Osteoblast (primary cell): Measurements from ENCODE around the gene AHR. TPM values are rescaled to one million over a fixed set of nuclear protein-coding genes. Genes with fewer than 3 reads are reported as not detected.

Source experiments
- DNase-seq: peaks from one replicate; pipeline ENCODE4 v3.0.0; 2011; ENCODE audit warnings: low spot score, mixed read lengths; ENCODE audit not compliant: insufficient read length; ENCODE audit errors: missing footprints
- H2AFZ ChIP-seq: 2 replicates; pipeline ENCODE4 v1.6.0; 2011; ENCODE audit warnings: mild to moderate bottlenecking, low read length
- H3K27ac ChIP-seq: 2 replicates; pipeline ENCODE4 v1.5.1; 2011; ENCODE audit warnings: mild to moderate bottlenecking, low read depth, low read length, moderate library complexity
- H3K27me3 ChIP-seq: 2 replicates; pipeline ENCODE4 v1.6.0; 2012; ENCODE audit warnings: mild to moderate bottlenecking, control low read depth, inconsistent platforms, low read length, moderate library complexity; ENCODE audit not compliant: insufficient read depth
- H3K36me3 ChIP-seq: 2 replicates; pipeline ENCODE4 v1.5.1; 2011; ENCODE audit warnings: mild to moderate bottlenecking, low read length, control low read depth, moderate library complexity; ENCODE audit not compliant: insufficient read depth
- H3K4me1 ChIP-seq: 2 replicates; pipeline ENCODE4 v1.5.1; 2011; ENCODE audit warnings: mild to moderate bottlenecking, low read length, control low read depth, moderate library complexity; ENCODE audit not compliant: insufficient read depth
- H3K4me2 ChIP-seq: 2 replicates; pipeline ENCODE4 v1.6.0; 2011; ENCODE audit warnings: mild to moderate bottlenecking, low read length; ENCODE audit not compliant: insufficient read depth
- H3K4me3 ChIP-seq: fragments of 200-600 bp; sonication (generic); 3 replicates; pipeline ENCODE4 v1.5.1; 2012; ENCODE audit warnings: mild to moderate bottlenecking, low read length, inconsistent platforms; ENCODE audit not compliant: insufficient read depth
- H3K79me2 ChIP-seq: 2 replicates; pipeline ENCODE4 v1.6.0; 2012; ENCODE audit warnings: mild to moderate bottlenecking, low read length, control low read depth, inconsistent platforms; ENCODE audit not compliant: insufficient read depth
- H3K9me3 ChIP-seq: 2 replicates; pipeline ENCODE4 v1.5.1; 2011; ENCODE audit warnings: low read depth, low read length, control low read depth
- H4K20me1 ChIP-seq: 2 replicates; pipeline ENCODE4 v1.6.0; 2012; ENCODE audit warnings: mild to moderate bottlenecking, low read length, control low read depth; ENCODE audit not compliant: insufficient read depth
- CTCF ChIP-seq: IDR thresholded peaks from 2 replicates; pipeline ENCODE4 v1.5.1; 2011; ENCODE audit warnings: mild to moderate bottlenecking, low read depth, low read length, moderate library complexity; ENCODE audit errors: extremely low read depth
- total RNA-seq: library from RNA; depleted of rRNA; stranded (reverse); fragments of >200 nt; gene quantifications from 2 replicates; pipeline ENCODE4 v1.2.3, GENCODE V29; 2012

The AHR gene
- total RNA-seq, 1 donor = 313 TPM

- no peak overlapping the region for H3K4me3 ChIP-seq
- H3K36me3 ChIP-seq = no peaks in the 10 kb centered on the region
- H3K79me2 ChIP-seq = peaks cover 3% of the 10 kb centered on the region
- peaks cover 3% of the 10 kb centered on the region for H3K4me1 ChIP-seq
- no peak overlapping the region for H3K4me2 ChIP-seq
- no peaks in the 10 kb centered on the region for H3K9me3 ChIP-seq
- DNase-seq = no peak
- H2AFZ ChIP-seq = no peak overlapping the region
- H3K27me3 ChIP-seq = no peaks in the 10 kb centered on the region
- H4K20me1 ChIP-seq = no peaks in the 10 kb centered on the region
- no peak for TF ChIP-seq CTCF
- no peak overlapping the region for H3K27ac ChIP-seq
Observed at GRCh38 chr7:17293481-17293880, 5.0 kb upstream of the AHR start.

- Histone ChIP-seq H3K27ac (no peak overlapping the region), H3K27me3 (no peaks in the 10 kb centered on the region), H3K4me3 (peak overlapping the region; percentile 10), H3K9me3 (no peaks in the 10 kb centered on the region), H2AFZ (peak overlapping the region; percentile 99), H3K36me3 (no peaks in the 10 kb centered on the region), H3K79me2 (peaks cover 40% of the 10 kb centered on the region), H3K4me2 (peak overlapping the region; percentile 20), H3K4me1 (peaks cover 10% of the 10 kb centered on the region), H4K20me1 (peaks cover 18% of the 10 kb centered on the region)
- DNase-seq = no peak
- TF ChIP-seq CTCF = no peak
Observed at GRCh38 chr7:17297243-17297642, 1.2 kb upstream of the AHR start.

DNA sequence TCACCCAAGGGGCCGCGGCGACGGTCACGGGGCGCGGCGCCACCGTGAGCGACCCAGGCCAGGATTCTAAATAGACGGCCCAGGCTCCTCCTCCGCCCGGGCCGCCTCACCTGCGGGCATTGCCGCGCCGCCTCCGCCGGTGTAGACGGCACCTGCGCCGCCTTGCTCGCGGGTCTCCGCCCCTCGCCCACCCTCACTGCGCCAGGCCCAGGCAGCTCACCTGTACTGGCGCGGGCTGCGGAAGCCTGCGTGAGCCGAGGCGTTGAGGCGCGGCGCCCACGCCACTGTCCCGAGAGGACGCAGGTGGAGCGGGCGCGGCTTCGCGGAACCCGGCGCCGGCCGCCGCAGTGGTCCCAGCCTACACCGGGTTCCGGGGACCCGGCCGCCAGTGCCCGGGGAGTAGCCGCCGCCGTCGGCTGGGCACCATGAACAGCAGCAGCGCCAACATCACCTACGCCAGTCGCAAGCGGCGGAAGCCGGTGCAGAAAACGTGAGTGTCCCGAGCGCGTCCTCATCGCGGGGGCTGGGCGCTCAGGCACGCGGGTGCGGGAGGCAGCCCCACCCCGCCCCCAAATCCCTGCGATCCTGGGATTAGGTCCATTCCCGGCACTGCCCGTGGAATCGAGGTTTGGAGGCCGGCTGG, 509 bp downstream of the AHR start:
- no peaks in the 10 kb centered on the region for H3K27me3 ChIP-seq
- H3K9me3 ChIP-seq = no peaks in the 10 kb centered on the region
- H3K79me2 ChIP-seq = peaks cover 57% of the 10 kb centered on the region
- peaks cover 26% of the 10 kb centered on the region for H4K20me1 ChIP-seq
- peak overlapping the region; percentile 17 for H2AFZ ChIP-seq
- TF ChIP-seq CTCF = no peak
- H3K4me3 ChIP-seq = peak overlapping the region; percentile 91
- peaks cover 24% of the 10 kb centered on the region for H3K4me1 ChIP-seq
- H3K27ac ChIP-seq = peak overlapping the region; percentile 89
- H3K36me3 ChIP-seq = no peaks in the 10 kb centered on the region
- DNase-seq = peak; percentile 48
- peak overlapping the region; percentile 78 for H3K4me2 ChIP-seq

DNA sequence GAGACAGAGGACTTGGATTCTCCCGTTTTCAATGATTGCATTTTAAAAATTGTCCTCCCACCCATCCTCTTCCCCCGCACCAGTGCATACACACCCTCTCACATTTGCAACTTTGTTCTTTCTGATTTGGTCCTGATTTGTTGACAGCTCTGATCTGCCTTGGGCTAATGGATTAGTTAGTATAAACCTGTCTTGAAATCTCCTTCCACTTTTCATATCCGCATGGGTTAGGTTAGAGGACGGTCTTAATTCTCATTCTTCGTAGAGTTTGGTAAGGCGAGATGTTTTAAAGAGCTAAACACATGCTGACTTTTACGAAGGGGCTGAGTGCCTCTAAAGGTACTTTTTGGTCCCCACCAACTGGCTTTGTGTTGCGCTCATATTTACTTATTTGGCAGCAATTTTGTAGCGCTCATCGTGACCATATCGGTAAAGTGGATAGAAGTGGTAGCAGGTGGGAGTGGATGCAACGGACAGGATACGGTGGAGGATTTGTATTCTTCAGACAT, 1.1 kb downstream of the AHR start:
- Histone ChIP-seq H3K79me2 (peaks cover 63% of the 10 kb centered on the region), H3K36me3 (no peaks in the 10 kb centered on the region), H3K9me3 (no peaks in the 10 kb centered on the region), H3K27me3 (no peaks in the 10 kb centered on the region), H2AFZ (peak overlapping the region; percentile 22), H4K20me1 (peaks cover 26% of the 10 kb centered on the region), H3K27ac (peak overlapping the region; percentile 89), H3K4me2 (peak overlapping the region; percentile 78), H3K4me3 (peak overlapping the region; percentile 91), H3K4me1 (peaks cover 27% of the 10 kb centered on the region)
- no peak for TF ChIP-seq CTCF
- peak; percentile 52 for DNase-seq
